K562 (cell line): ENCODE results near the gene MANEA. TPM values are rescaled to one million over a fixed set of nuclear protein-coding genes. Genes with fewer than 3 reads are reported as not detected.
A peak's percentile ranks its signal among the peaks of the same experiment; 100 is the strongest.

Experiments
- ATF1 ChIP-seq, 2 experiments: fragments of 450-650 bp in 1 of 2; IDR thresholded peaks; 2 replicates each; pipeline ENCODE4 v1.6.1; 2016; ENCODE audit warnings: missing compliant biosample characterization in 1 of 2, missing genetic modification characterization in 1 of 2
- BACH1 ChIP-seq: fragments of 200-800 bp; sonication (Bioruptor generic); IDR thresholded peaks from 2 replicates; pipeline ENCODE4 v1.6.1; 2016; ENCODE audit warnings: missing genetic modification characterization, missing compliant biosample characterization
- BHLHE40 ChIP-seq: IDR thresholded peaks from 2 replicates; pipeline ENCODE4 v1.6.1; 2011; ENCODE audit warnings: low read length, improper control_type of control experiment
- DMBX1 ChIP-seq: fragments of 250-450 bp; sonication (Bioruptor Pico); IDR thresholded peaks from 2 replicates; pipeline ENCODE4 v1.8.0; 2022; ENCODE audit warnings: inconsistent platforms, mild to moderate bottlenecking, moderate library complexity, borderline replicate concordance
- E2F3 ChIP-seq: fragments of 250-450 bp; sonication (Bioruptor Pico); IDR thresholded peaks from 2 replicates; pipeline ENCODE4 v1.4.0; 2020; ENCODE audit warnings: mild to moderate bottlenecking
- E2F8 ChIP-seq: fragments of 450-650 bp; IDR thresholded peaks from 2 replicates; pipeline ENCODE4 v1.7.1; 2018; ENCODE audit warnings: mild to moderate bottlenecking, low read depth; ENCODE audit not compliant: partially characterized antibody
- FOXK1 ChIP-seq: sonication (generic); formaldehyde crosslinking; IDR thresholded peaks from 2 replicates; pipeline ENCODE4 v1.8.0; 2022; ENCODE audit warnings: missing genetic modification reagents, mild to moderate bottlenecking, borderline replicate concordance
- NFATC3 ChIP-seq: fragments of 450-650 bp; IDR thresholded peaks from 2 replicates; pipeline ENCODE4 v1.6.1; 2017; ENCODE audit warnings: mild to moderate bottlenecking
- NKRF ChIP-seq: fragments of 450-650 bp; IDR thresholded peaks from 2 replicates; pipeline ENCODE4 v1.6.1; 2016; ENCODE audit warnings: borderline replicate concordance
- PHF20 ChIP-seq: fragments of 450-650 bp; IDR thresholded peaks from 2 replicates; pipeline ENCODE4 v1.6.1; 2018; ENCODE audit not compliant: partially characterized antibody
- PML ChIP-seq: IDR thresholded peaks from 2 replicates; pipeline ENCODE4 v1.6.1; 2012; ENCODE audit warnings: low read length, inconsistent platforms
- SAFB ChIP-seq: fragments of 200-400 bp; formaldehyde crosslinking; IDR thresholded peaks from 2 replicates; pipeline ENCODE4 v1.6.1; 2017; ENCODE audit warnings: low read depth, low read length, borderline replicate concordance
- SETDB1 ChIP-seq: IDR thresholded peaks from one replicate; pipeline ENCODE4 v1.6.1; 2012; ENCODE audit warnings: low read length, control low read depth, inconsistent platforms
- SRF ChIP-seq, 2 experiments: fragments of 250-450, 450-650 bp in 1 of 2; sonication (Bioruptor Pico) in 1 of 2; sonication (generic) in 1 of 2; formaldehyde crosslinking; IDR thresholded peaks; 2 replicates each; pipeline versions ENCODE4 v1.5.0 to v1.5.1; 2020 to 2022; ENCODE audit warnings: mild to moderate bottlenecking in 1 of 2, missing genetic modification reagents in 1 of 2
- TBP ChIP-seq: optimal IDR thresholded peaks from 2 replicates; pipeline ENCODE3; 2011; ENCODE audit warnings: low read depth, low read length, improper control_type of control experiment
- TEAD1 ChIP-seq, 2 experiments: fragments of 450-650 bp in 1 of 2; sonication (generic) in 1 of 2; formaldehyde crosslinking; IDR thresholded peaks; 2 replicates each; pipeline versions ENCODE4 v1.4.0 to v1.8.0; 2020 to 2022; ENCODE audit warnings: mild to moderate bottlenecking in 2 of 2, missing genetic modification reagents in 1 of 2
- UBTF ChIP-seq, 2 experiments: IDR thresholded peaks; 2 replicates each; pipeline ENCODE4 v1.6.1; 2012; ENCODE audit warnings: improper control_type of control experiment in 2 of 2, low read depth in 2 of 2, low read length in 2 of 2, borderline replicate concordance in 1 of 2
- ZNF124 ChIP-seq: sonication (generic); formaldehyde crosslinking; IDR thresholded peaks from 2 replicates; pipeline ENCODE4 v1.8.1; 2022; ENCODE audit warnings: missing genetic modification reagents
- ZNF23 ChIP-seq: fragments of 250-450 bp; sonication (Bioruptor Pico); IDR thresholded peaks from 2 replicates; pipeline ENCODE4 v1.4.0; 2020; ENCODE audit warnings: mild to moderate bottlenecking
- ZNF561 ChIP-seq: fragments of 450-650 bp; formaldehyde crosslinking; conservative IDR thresholded peaks from 2 replicates; pipeline ENCODE4 v1.4.0; 2020; ENCODE audit warnings: mild to moderate bottlenecking, moderate library complexity
- ZNF586 ChIP-seq: fragments of 450-650 bp; formaldehyde crosslinking; conservative IDR thresholded peaks from 2 replicates; pipeline ENCODE4 v1.4.0; 2020; ENCODE audit warnings: mild to moderate bottlenecking, moderate library complexity
- polyA plus RNA-seq, 8 experiments: library from polyadenylated mRNA; depleted of rRNA in 4 of 8; stranded (reverse) in 5 of 8; unstranded in 3 of 8; fragments of >200 nt; fragmentation: Nextera tagmentation in 2 of 8; fragmentation: Illumina TruSeq in 1 of 8; extraction: Ambion mirVana in 2 of 8; extraction: Trizol in 1 of 8; gene quantifications; 2 replicates each; pipeline versions ENCODE4 v1.2.1 to v1.2.3, GENCODE V29; 2011 to 2014; ENCODE audit warnings: inconsistent platforms in 1 of 8, missing spikeins in 1 of 8
- total RNA-seq, 7 experiments: library from RNA; depleted of rRNA in 6 of 7; stranded (reverse); fragments of >200 nt in 6 of 7; fragmentation: Illumina TruSeq in 2 of 7; extraction: Trizol in 2 of 7; gene quantifications; 2 replicates each; pipeline versions ENCODE4 v1.2.1 to v1.2.3, GENCODE V29; 2011 to 2021; ENCODE audit warnings: low replicate concordance in 1 of 7

The MANEA gene
- total and polyA plus RNA-seq, 9 of the 15 experiments (the other 6 are each of a cell fraction or from before 2014, with no cell fraction given): 4.8 to 16.1 (median 11.4) TPM

GRCh38 chr6:95577304-95578105 is at the start of gene MANEA (continued):
- TF ChIP-seq UBTF (IDR thresholded peaks at IDR 0.05; ENCODE audit: borderline replicate concordance in 1 of 2, low read depth in 2 of 2, low read length in 2 of 2) (peak in 1 of 2 experiments; percentile 48; a peak in 1 of 4 replicates), DMBX1 (CRISPR knock-in tag) (peak; percentile 64; the same call in 1 of the 2 replicates), ZNF561 (CRISPR knock-in tag) (no peak), TBP (peak; percentile 89), SETDB1 (no peak), ZNF124 (CRISPR knock-in tag) (no peak), FOXK1 (no peak), NKRF (no peak), BHLHE40 (peak; percentile 43; the same call in 1 of the 2 replicates), BACH1 (no peak), ATF1 (CRISPR knock-in tag; IDR thresholded peaks at IDR 0.05) (no peak), ATF1 (tag; IDR thresholded peaks at IDR 0.05) (peak; percentile 46), TEAD1 (CRISPR knock-in tag; IDR thresholded peaks at IDR 0.05) (peak in 1 of 2 experiments; percentile 65; a peak in 1 of 4 replicates), E2F3 (peak; percentile 26; the same call in 1 of the 2 replicates), PML (no peak; the same call in 1 of the 2 replicates), SRF (CRISPR knock-in tag; IDR thresholded peaks at IDR 0.05) (0 out of 4 replicates have a peak, but pooled peaks of 1 of the 2 experiments have one; percentile 6), NFATC3 (no peak), PHF20 (peak; percentile 50), E2F8 (peak; percentile 8), SAFB (no peak), ZNF23 (CRISPR knock-in tag) (no peak), ZNF586 (CRISPR knock-in tag) (no peak)
